Spleen (tissue), 7 donors: Measurements from ENCODE around the gene MALT1.

Source experiments
- POLR2A ChIP-seq, 3 donors: fragments of 450-650 bp; IDR thresholded peaks; one replicate each; pipeline ENCODE4 v1.5.1; 2017; ENCODE audit warnings: antibody characterized with exemption in 3 of 3, mild to moderate bottlenecking in 1 of 3
- POLR2AphosphoS5 ChIP-seq, 3 donors: sonication (generic); formaldehyde crosslinking; IDR thresholded peaks; one replicate each; pipeline ENCODE4 v1.5.1; 2017; ENCODE audit warnings: antibody characterized with exemption in 3 of 3
- TF ChIP-seq, protein P1 (sequence below), 11 experiments: fragments of 200-600 bp in 7 of 11; fragments of 450-650 bp in 4 of 11; sonication (generic) in 4 of 11; IDR thresholded peaks in 8 of 11; conservative IDR thresholded peaks in 3 of 11; 1 replicate in 7 of 11; 2 replicates in 4 of 11; pipeline versions ENCODE4 v1.4.0 to v1.8.0; 2016 to 2021; ENCODE audit warnings: antibody characterized with exemption in 11 of 11, inconsistent platforms in 4 of 11, mild to moderate bottlenecking in 1 of 11
- donor health status: DM: no; HTN: no; CAD: no; lungs with moderate emphysema.
- donor health status: DM: no; HTN: no; CAD: no.
- donor health status: DM: no; HTN: no; CAD: no.

DNA sequence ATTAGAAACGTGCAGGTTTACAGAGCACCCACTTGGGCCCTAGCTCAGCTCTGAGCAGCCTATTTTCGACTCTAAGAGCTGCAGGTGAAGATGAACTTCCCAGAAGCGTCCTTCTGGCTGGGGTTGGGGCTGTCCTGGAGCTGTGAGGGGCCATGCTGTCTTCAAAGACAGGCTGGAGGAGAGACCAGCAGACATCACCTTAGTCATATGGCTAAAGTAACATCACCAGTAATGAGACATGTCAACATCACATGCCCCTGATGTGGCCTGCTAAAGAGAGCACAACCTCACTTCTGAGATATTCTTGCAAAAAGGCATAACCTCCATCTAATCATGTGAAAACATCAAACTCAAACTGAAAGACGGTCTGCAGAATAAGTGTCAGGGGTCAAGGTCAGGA is 106.2 kb downstream of the MALT1 start:
- TF ChIP-seq, protein P1, sequence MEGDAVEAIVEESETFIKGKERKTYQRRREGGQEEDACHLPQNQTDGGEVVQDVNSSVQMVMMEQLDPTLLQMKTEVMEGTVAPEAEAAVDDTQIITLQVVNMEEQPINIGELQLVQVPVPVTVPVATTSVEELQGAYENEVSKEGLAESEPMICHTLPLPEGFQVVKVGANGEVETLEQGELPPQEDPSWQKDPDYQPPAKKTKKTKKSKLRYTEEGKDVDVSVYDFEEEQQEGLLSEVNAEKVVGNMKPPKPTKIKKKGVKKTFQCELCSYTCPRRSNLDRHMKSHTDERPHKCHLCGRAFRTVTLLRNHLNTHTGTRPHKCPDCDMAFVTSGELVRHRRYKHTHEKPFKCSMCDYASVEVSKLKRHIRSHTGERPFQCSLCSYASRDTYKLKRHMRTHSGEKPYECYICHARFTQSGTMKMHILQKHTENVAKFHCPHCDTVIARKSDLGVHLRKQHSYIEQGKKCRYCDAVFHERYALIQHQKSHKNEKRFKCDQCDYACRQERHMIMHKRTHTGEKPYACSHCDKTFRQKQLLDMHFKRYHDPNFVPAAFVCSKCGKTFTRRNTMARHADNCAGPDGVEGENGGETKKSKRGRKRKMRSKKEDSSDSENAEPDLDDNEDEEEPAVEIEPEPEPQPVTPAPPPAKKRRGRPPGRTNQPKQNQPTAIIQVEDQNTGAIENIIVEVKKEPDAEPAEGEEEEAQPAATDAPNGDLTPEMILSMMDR (IDR thresholded peaks at IDR 0.05 in 8 of 11, conservative IDR thresholded peaks at IDR 0.05 in 3 of 11) = no peak
- TF ChIP-seq POLR2A (IDR thresholded peaks at IDR 0.05) (no peak), POLR2AphosphoS5 (IDR thresholded peaks at IDR 0.05) (no peak)
